SK-N-SH treated with all-trans-retinoic acid at 6 μM for 48 hours (cell line): ENCODE results near the gene SECISBP2.
"Not testable (repeated sequence)": the region's sequence is repeated elsewhere in the genome, so short reads cannot be mapped to it uniquely, and the experiment has no call there.

ENCODE experiments used
- ATAC-seq: fragments of 200-7000 bp; cut with Tn5 transposase; 3 replicates; pipeline ENCODE4 v1.9.1; 2020; ENCODE audit warnings: mild to moderate bottlenecking, moderate library complexity
- ARNTL ChIP-seq: fragments of 450-650 bp; formaldehyde crosslinking; IDR thresholded peaks from 2 replicates; pipeline ENCODE4 v1.5.0; 2020; ENCODE audit warnings: low read depth, mild to moderate bottlenecking, moderate library complexity, borderline replicate concordance
- BACH2 ChIP-seq: fragments of 250-450 bp; sonication (Bioruptor Pico); IDR thresholded peaks from 2 replicates; pipeline ENCODE4 v1.9.0; 2021; ENCODE audit warnings: mild to moderate bottlenecking, borderline replicate concordance
- CREB5 ChIP-seq: fragments of 250-450 bp; sonication (Bioruptor Pico); IDR thresholded peaks from 2 replicates; pipeline ENCODE4 v1.5.1; 2020; ENCODE audit warnings: low read depth, mild to moderate bottlenecking, moderate library complexity
- CSDC2 ChIP-seq: fragments of 250-450 bp; sonication (Bioruptor Pico); IDR thresholded peaks from 2 replicates; pipeline ENCODE4 v1.5.0; 2020; ENCODE audit warnings: mild to moderate bottlenecking, moderate library complexity
- CSRNP3 ChIP-seq: fragments of 250-450 bp; sonication (Bioruptor Pico); IDR thresholded peaks from 2 replicates; pipeline ENCODE4 v1.5.1; 2021; ENCODE audit warnings: mild to moderate bottlenecking, moderate library complexity
- ESRRG ChIP-seq: fragments of 250-450 bp; sonication (Bioruptor Pico); IDR thresholded peaks from 2 replicates; pipeline ENCODE4 v1.6.1; 2021; ENCODE audit warnings: mild to moderate bottlenecking
- GLIS3 ChIP-seq: fragments of 250-450 bp; sonication (Bioruptor Pico); IDR thresholded peaks from 2 replicates; pipeline ENCODE4 v1.5.0; 2020; ENCODE audit warnings: mild to moderate bottlenecking, moderate library complexity
- ISL1 ChIP-seq: fragments of 250-450 bp; sonication (Bioruptor Pico); IDR thresholded peaks from 2 replicates; pipeline ENCODE4 v2.1.2; 2022; ENCODE audit warnings: mild to moderate bottlenecking, moderate library complexity
- OSR1 ChIP-seq: fragments of 250-450 bp; sonication (Bioruptor Pico); IDR thresholded peaks from 2 replicates; pipeline ENCODE4 v1.8.0; 2022; ENCODE audit warnings: moderate library complexity, mild to moderate bottlenecking, inconsistent platforms
- PATZ1 ChIP-seq: fragments of 250-450 bp; sonication (Bioruptor Pico); IDR thresholded peaks from 2 replicates; pipeline ENCODE4 v1.8.0; 2020; ENCODE audit warnings: mild to moderate bottlenecking, moderate library complexity, borderline replicate concordance
- POU6F1 ChIP-seq: fragments of 250-450 bp; sonication (Bioruptor Pico); IDR thresholded peaks from 2 replicates; pipeline ENCODE4 v1.8.0; 2021; ENCODE audit warnings: low read depth, mild to moderate bottlenecking, moderate library complexity, borderline replicate concordance
- PPARA ChIP-seq: fragments of 250-450 bp; sonication (Bioruptor Pico); IDR thresholded peaks from 2 replicates; pipeline ENCODE4 v1.5.0; 2020; ENCODE audit warnings: mild to moderate bottlenecking, borderline replicate concordance
- RARB ChIP-seq: fragments of 250-450 bp; sonication (Bioruptor Pico); IDR thresholded peaks from 2 replicates; pipeline ENCODE4 v1.8.0; 2021; ENCODE audit warnings: mild to moderate bottlenecking, moderate library complexity
- SNAI2 ChIP-seq: fragments of 250-450 bp; sonication (Bioruptor Pico); IDR thresholded peaks from 2 replicates; pipeline ENCODE4 v1.5.0; 2020; ENCODE audit warnings: mild to moderate bottlenecking, moderate library complexity
- TCF4 ChIP-seq: fragments of 250-450 bp; sonication (Bioruptor Pico); IDR thresholded peaks from 2 replicates; pipeline ENCODE4 v1.8.0; 2021; ENCODE audit warnings: mild to moderate bottlenecking, moderate library complexity, borderline replicate concordance
- TOX ChIP-seq: fragments of 250-450 bp; sonication (Bioruptor Pico); IDR thresholded peaks from 2 replicates; pipeline ENCODE4 v1.8.0; 2021; ENCODE audit warnings: mild to moderate bottlenecking, moderate library complexity, borderline replicate concordance
- TSHZ2 ChIP-seq: fragments of 250-450 bp; sonication (Bioruptor Pico); IDR thresholded peaks from 2 replicates; pipeline ENCODE4 v1.5.0; 2020; ENCODE audit warnings: mild to moderate bottlenecking, moderate library complexity
- ZNF565 ChIP-seq: fragments of 450-650 bp; formaldehyde crosslinking; conservative IDR thresholded peaks from 2 replicates; pipeline ENCODE4 v1.5.0; 2020; ENCODE audit warnings: low read depth, mild to moderate bottlenecking, moderate library complexity
- ZNF70 ChIP-seq: fragments of 450-650 bp; formaldehyde crosslinking; IDR thresholded peaks from 2 replicates; pipeline ENCODE4 v1.5.0; 2020; ENCODE audit warnings: mild to moderate bottlenecking, moderate library complexity

SECISBP2 gene

GRCh38 chr9:89274838-89275237, 43.5 kb upstream of the SECISBP2 start:
- ATAC-seq, result no peak
- TF ChIP-seq ZNF70 (CRISPR knock-in tag) (no peak), PPARA (CRISPR knock-in tag) (no peak), RARB (CRISPR knock-in tag) (no peak), PATZ1 (no peak), ZNF565 (CRISPR knock-in tag) (no peak), POU6F1 (CRISPR knock-in tag) (no peak), TSHZ2 (CRISPR knock-in tag) (no peak), BACH2 (CRISPR knock-in tag) (no peak), GLIS3 (no peak), ISL1 (CRISPR knock-in tag) (no peak), CSDC2 (CRISPR knock-in tag) (no peak), SNAI2 (CRISPR knock-in tag) (no peak)

GRCh38 chr9:89276040-89276439, 42.3 kb upstream of the SECISBP2 start:
- ATAC-seq, result not testable (repeated sequence)

GRCh38 chr9:89277043-89277442, 41.3 kb upstream of the SECISBP2 start:
- ATAC-seq, result no peak
- no peak for TF ChIP-seq ISL1 (CRISPR knock-in tag)
- TF ChIP-seq TOX (CRISPR knock-in tag), result no peak
- TF ChIP-seq ZNF565 (CRISPR knock-in tag), result no peak
- TF ChIP-seq ARNTL (CRISPR knock-in tag), result no peak
- TF ChIP-seq CREB5 (CRISPR knock-in tag), result no peak
- TF ChIP-seq GLIS3, result no peak
- TF ChIP-seq TSHZ2 (CRISPR knock-in tag), result no peak
- TF ChIP-seq RARB (CRISPR knock-in tag), result no peak
- TF ChIP-seq TCF4, result no peak
- TF ChIP-seq ESRRG, result no peak

GRCh38 chr9:89277454-89277853, 40.8 kb upstream of the SECISBP2 start:
- ATAC-seq, result no peak
- no peak for TF ChIP-seq ZNF565 (CRISPR knock-in tag)
- no peak for TF ChIP-seq ISL1 (CRISPR knock-in tag)
- TF ChIP-seq SNAI2 (CRISPR knock-in tag), result no peak
- no peak for TF ChIP-seq CREB5 (CRISPR knock-in tag)
- no peak for TF ChIP-seq CSRNP3 (CRISPR knock-in tag)
- TF ChIP-seq PATZ1, result no peak
- TF ChIP-seq ARNTL (CRISPR knock-in tag), result no peak
- no peak for TF ChIP-seq OSR1 (CRISPR knock-in tag)
- no peak for TF ChIP-seq PPARA (CRISPR knock-in tag)
- TF ChIP-seq TCF4, result no peak
- no peak for TF ChIP-seq ESRRG
- TF ChIP-seq BACH2 (CRISPR knock-in tag), result no peak
- TF ChIP-seq ZNF70 (CRISPR knock-in tag), result no peak
- TF ChIP-seq CSDC2 (CRISPR knock-in tag), result no peak
- TF ChIP-seq, all 23 proteins: peak for 0
